H1 (cell line): ENCODE data around the gene APPL2. TPM values are rescaled to one million over a fixed set of nuclear protein-coding genes. Genes with fewer than 3 reads are reported as not detected.

Experiments used
- CTCF ChIA-PET: fragments of 300-600 bp; sonication (Branson Sonifier 250); formaldehyde crosslinking; loops from one replicate; lab custom pipeline; 2021; ENCODE audit not compliant: partially characterized antibody; lab: Charles Lee
- POLR2A ChIA-PET: fragments of 300-600 bp; sonication (Branson Sonifier 250); formaldehyde crosslinking; loops from one replicate; lab custom pipeline; 2021; ENCODE audit warnings: inconsistent platforms; ENCODE audit not compliant: partially characterized antibody; lab: Charles Lee
- DNase-seq, 2 experiments: peaks; one replicate each; pipeline versions ENCODE4 v3.0.0 to v3.0.0-alpha.2; 2010 to 2022; ENCODE audit warnings: low spot score in 2 of 2, low read depth in 1 of 2, mixed read lengths in 1 of 2
- FAIRE-seq: peaks from 2 replicates; lab custom pipeline; 2011; peaks lifted over from hg19 to GRCh38; lab: Jason Lieb, UNC
- H2AFZ ChIP-seq: 2 replicates; pipeline ENCODE4 v1.8.1; 2012; ENCODE audit warnings: low read length, inconsistent platforms
- H2AK5ac ChIP-seq: 2 replicates; pipeline ENCODE4 v1.6.1; 2013; ENCODE audit warnings: low read depth, low read length
- H2BK120ac ChIP-seq: replicated peaks from 2 replicates; pipeline ENCODE3; 2013; ENCODE audit warnings: low read depth, low read length, inconsistent platforms
- H2BK12ac ChIP-seq: 2 replicates; pipeline ENCODE4 v1.6.1; 2013; ENCODE audit warnings: low read depth, low read length
- H2BK15ac ChIP-seq: 2 replicates; pipeline ENCODE4 v1.6.1; 2013; ENCODE audit warnings: low read length
- H2BK20ac ChIP-seq: 2 replicates; pipeline ENCODE4 v1.6.1; 2013; ENCODE audit warnings: low read length
- H2BK5ac ChIP-seq: 2 replicates; pipeline ENCODE4 v1.6.1; 2013; ENCODE audit warnings: low read depth, low read length
- H3K14ac ChIP-seq: 2 replicates; pipeline ENCODE4 v1.6.1; 2013; ENCODE audit warnings: inconsistent platforms; ENCODE audit not compliant: insufficient read length
- H3K18ac ChIP-seq: 2 replicates; pipeline ENCODE4 v1.6.1; 2013; ENCODE audit warnings: low read length; ENCODE audit errors: extremely low read depth
- H3K23ac ChIP-seq: 2 replicates; pipeline ENCODE4 v1.6.1; 2013; ENCODE audit warnings: inconsistent platforms; ENCODE audit not compliant: insufficient read length
- H3K23me2 ChIP-seq: 2 replicates; pipeline ENCODE4 v1.6.1; 2013; ENCODE audit warnings: low read depth, low read length
- H3K27ac ChIP-seq: 2 replicates; pipeline ENCODE4 v1.6.1; 2011; ENCODE audit warnings: low read depth, low read length, inconsistent platforms
- H3K27me3 ChIP-seq, 4 experiments: replicated peaks in 1 of 4; 1 replicate in 1 of 4; 2 replicates in 3 of 4; pipeline versions ENCODE4 v1.6.1 to v1.8.1; 2011 to 2013; ENCODE audit warnings: low read length in 3 of 4, mild to moderate bottlenecking in 3 of 4, inconsistent platforms in 2 of 4, mixed read lengths in 2 of 4, moderate library complexity in 1 of 4; ENCODE audit not compliant: control insufficient read depth in 3 of 4, insufficient read depth in 3 of 4; ENCODE audit errors: extremely low read depth in 1 of 4
- H3K36me3 ChIP-seq, 4 experiments: 2 replicates each; pipeline versions ENCODE4 v1.6.1 to v1.8.1; 2011 to 2013; ENCODE audit warnings: mild to moderate bottlenecking in 4 of 4, low read length in 3 of 4, moderate library complexity in 2 of 4, control low read depth in 1 of 4, inconsistent platforms in 1 of 4; ENCODE audit not compliant: insufficient read depth in 4 of 4, control insufficient read depth in 2 of 4
- H3K4ac ChIP-seq: replicated peaks from 2 replicates; pipeline ENCODE3; 2013; ENCODE audit warnings: low read length, low read depth, mixed read lengths, inconsistent platforms; ENCODE audit not compliant: insufficient read length
- H3K4me1 ChIP-seq, 4 experiments: replicated peaks in 1 of 4; 1 replicate in 1 of 4; 2 replicates in 3 of 4; pipeline versions ENCODE4 v1.6.1 to v1.8.1; 2011 to 2013; ENCODE audit warnings: low read length in 3 of 4, inconsistent platforms in 2 of 4, mixed read lengths in 1 of 4; ENCODE audit not compliant: insufficient read depth in 4 of 4, control insufficient read depth in 3 of 4
- H3K4me2 ChIP-seq, 2 experiments: 2 replicates each; pipeline versions ENCODE4 v1.6.1 to v1.8.1; 2011 to 2013; ENCODE audit warnings: low read depth in 2 of 2, low read length in 2 of 2, control low read depth in 1 of 2, inconsistent platforms in 1 of 2, mild to moderate bottlenecking in 1 of 2; ENCODE audit not compliant: insufficient read depth in 1 of 2
- H3K4me3 ChIP-seq, 4 experiments: fragments of 200-600, 300-600 bp in 1 of 4; sonication (generic), shearing (Covaris generic), sonication (Bioruptor Twin) in 1 of 4; 2 replicates each; pipeline versions ENCODE4 v1.5.1 to v1.8.1; 2011 to 2016; ENCODE audit warnings: low read length in 4 of 4, low read depth in 3 of 4, control low read depth in 2 of 4, inconsistent platforms in 2 of 4, mild to moderate bottlenecking in 2 of 4, mixed read lengths in 1 of 4, moderate library complexity in 1 of 4; ENCODE audit not compliant: insufficient read depth in 2 of 4; ENCODE audit errors: extremely low read depth in 1 of 4
- H3K56ac ChIP-seq: replicated peaks from 2 replicates; pipeline ENCODE3; 2013; ENCODE audit warnings: low read depth, mild to moderate bottlenecking, mixed read lengths, low read length, inconsistent platforms; ENCODE audit not compliant: insufficient read length
- H3K79me1 ChIP-seq: 2 replicates; pipeline ENCODE4 v1.6.1; 2013; ENCODE audit warnings: low read depth, low read length, control low read depth
- H3K79me2 ChIP-seq, 2 experiments: 2 replicates each; pipeline versions ENCODE4 v1.6.1 to v1.8.1; 2012 to 2013; ENCODE audit warnings: low read length in 2 of 2, mild to moderate bottlenecking in 2 of 2, inconsistent platforms in 1 of 2; ENCODE audit not compliant: insufficient read depth in 2 of 2, control insufficient read depth in 1 of 2
- H3K9ac ChIP-seq, 4 experiments: replicated peaks in 1 of 4; 1 replicate in 1 of 4; 2 replicates in 3 of 4; pipeline versions ENCODE4 v1.6.1 to v1.8.1; 2011 to 2013; ENCODE audit warnings: low read depth in 3 of 4, low read length in 3 of 4, control low read depth in 2 of 4, mild to moderate bottlenecking in 2 of 4, moderate library complexity in 2 of 4, inconsistent platforms in 1 of 4; ENCODE audit errors: extremely low read depth in 1 of 4
- H3K9me3 ChIP-seq, 2 experiments: 2 replicates each; pipeline versions ENCODE4 v1.6.1 to v1.8.1; 2012 to 2013; ENCODE audit warnings: mild to moderate bottlenecking in 2 of 2, moderate library complexity in 2 of 2, control low read depth in 1 of 2, inconsistent platforms in 1 of 2, low read depth in 1 of 2, low read length in 1 of 2, mixed read lengths in 1 of 2; ENCODE audit not compliant: insufficient read depth in 2 of 2
- H4K20me1 ChIP-seq, 2 experiments: replicated peaks in 1 of 2; 2 replicates each; pipeline versions ENCODE3 to v1.8.1; 2011 to 2013; ENCODE audit warnings: inconsistent platforms in 2 of 2, low read length in 2 of 2, mild to moderate bottlenecking in 1 of 2; ENCODE audit not compliant: insufficient read depth in 2 of 2, control insufficient read depth in 1 of 2
- H4K5ac ChIP-seq: 2 replicates; pipeline ENCODE4 v1.6.1; 2013; ENCODE audit warnings: low read length, low read depth, mixed read lengths, inconsistent platforms; ENCODE audit not compliant: insufficient read length
- H4K8ac ChIP-seq: 2 replicates; pipeline ENCODE4 v1.8.0; 2013; ENCODE audit warnings: mild to moderate bottlenecking, moderate library complexity, low read length, inconsistent platforms; ENCODE audit not compliant: insufficient read depth; ENCODE audit errors: extremely low read depth
- H4K91ac ChIP-seq: replicated peaks from 2 replicates; pipeline ENCODE3; 2013; ENCODE audit warnings: low read length, mixed read lengths, inconsistent platforms; ENCODE audit not compliant: insufficient read length
- CBX5 ChIP-seq: fragments of 300-800, 300-1000 bp; sonication (generic); IDR thresholded peaks from 2 replicates; pipeline ENCODE4 v1.7.1; 2016; ENCODE audit warnings: antibody characterized with exemption, low read length, low read depth
- GTF2F1 ChIP-seq: IDR thresholded peaks from 2 replicates; pipeline ENCODE4 v1.6.1; 2012; ENCODE audit warnings: low read depth, low read length, improper control_type of control experiment, borderline replicate concordance
- WGBS, 2 experiments: shearing (Covaris generic) in 1 of 2; methylation state at CpG; one replicate each; pipeline versions ENCODE4 v1.1.6 to v1.1.7; 2013 to 2015; ENCODE audit warnings: low lambda C conversion rate in 2 of 2, mixed read lengths in 2 of 2, inconsistent platforms in 1 of 2, low coverage in 1 of 2, missing lambda C conversion rate in 1 of 2; ENCODE audit not compliant: insufficient replicate concordance in 2 of 2, insufficient coverage in 1 of 2, insufficient read length in 1 of 2; ENCODE audit errors: extremely low coverage in 1 of 2, missing lambda C conversion rate in 1 of 2; 5-methylcytosine and 5-hydroxymethylcytosine counted together
- polyA plus RNA-seq, 7 experiments: library from polyadenylated mRNA; depleted of rRNA in 3 of 7; stranded (reverse) in 5 of 7; unstranded in 2 of 7; fragments of >200 nt in 5 of 7; fragments of 200-250 nt in 2 of 7; gene quantifications; 1 replicate in 5 of 7; 2 replicates in 1 of 7; 4 replicates in 1 of 7; pipeline versions ENCODE4 v1.2.1 to v1.2.3, GENCODE V29; 2011 to 2013; ENCODE audit warnings: missing spikeins in 2 of 7, mixed read lengths in 2 of 7
- total RNA-seq: library from RNA; stranded (reverse); fragmentation: NEBNext Ultra II Directional; extraction: Animal tissue kit (Norgen Biotek cat#: 25700); gene quantifications from 2 replicates; pipeline ENCODE4 v1.2.1, GENCODE V29; 2021

APPL2 gene
- total and polyA plus RNA-seq, 2 of the 8 experiments (the other 6 are each of a cell fraction or from before 2014, with no cell fraction given), result 8.9 to 22.9 TPM

- no peak overlapping the region for H2AK5ac ChIP-seq
- peaks cover 0 to 81% (median 32%) of the 10 kb centered on the region in 4 experiments; a peak in 6 of 8 replicates for H3K36me3 ChIP-seq
- no peak for TF ChIP-seq GTF2F1
- TF ChIP-seq CBX5, result no peak
These were observed 73.8 kb downstream of the APPL2 start for GRCh38 chr12:105162174-105162573.

More at GRCh38 chr12:105162174-105162573, 73.8 kb downstream of the APPL2 start:
- H3K79me2 ChIP-seq, result no peaks in the 10 kb centered on the region
- ChIA-PET CTCF (no interaction called here), POLR2A (no interaction called here)
- H4K5ac ChIP-seq, result no peak overlapping the region
- no peak overlapping the region for H2BK15ac ChIP-seq
- H3K27me3 ChIP-seq, result no peaks in the 10 kb centered on the region
- no peak overlapping the region for H3K27ac ChIP-seq
- no peaks in the 10 kb centered on the region for H4K20me1 ChIP-seq
- no peak overlapping the region for H4K8ac ChIP-seq
- no peak overlapping the region for H4K91ac ChIP-seq
- no peaks in the 10 kb centered on the region for H3K9me3 ChIP-seq
- no peak overlapping the region for H3K23ac ChIP-seq
- no peak overlapping the region for H2BK5ac ChIP-seq
- H3K18ac ChIP-seq, result no peak overlapping the region
- H3K4ac ChIP-seq, result no peak overlapping the region
- DNase-seq (no peak), FAIRE-seq (no peak)
- H2BK20ac ChIP-seq, result no peak overlapping the region
- no peak overlapping the region for H2BK12ac ChIP-seq
- H3K23me2 ChIP-seq, result no peaks in the 10 kb centered on the region
- no peaks in the 10 kb centered on the region for H3K79me1 ChIP-seq
- 96 to 100% methylated on average over 1 to 3 of the region's 3 CpGs for WGBS, 2 experiments
- H3K56ac ChIP-seq, result no peak overlapping the region
- no peak overlapping the region for H2BK120ac ChIP-seq
- H3K14ac ChIP-seq, result no peak overlapping the region
- no peak overlapping the region for H3K4me2 ChIP-seq
- H3K4me3 ChIP-seq, result no peak overlapping the region
- H3K9ac ChIP-seq, result no peak overlapping the region
- no peaks in the 10 kb centered on the region for H3K4me1 ChIP-seq
- H2AFZ ChIP-seq, result no peak overlapping the region
